Measurements from ENCODE around the gene JAML.

GRCh38 chr11:118223570-118223969, 1.2 kb downstream of the JAML start:
- TF ChIP-seq CTCF (conservative IDR thresholded peaks at IDR 0.05 in 1 of 2, IDR thresholded peaks at IDR 0.05 in 1 of 2; ENCODE audit: low read depth in 1 of 2, low read length in 2 of 2) (no peak), EZH2 (IDR thresholded peaks at IDR 0.05; ENCODE audit: low read length, missing control alignments) (no peak)

Data from fibroblast of lung (primary cell).